ENCODE results near the gene FYB1.

The FYB1 gene

GRCh38 chr5:39193553-39194465 is 25.6 kb downstream of the FYB1 start:
- DNase-seq (ENCODE audit: low read depth), result no peak
- no peak overlapping the region for H3K4me3 ChIP-seq (ENCODE audit: low read depth, low read length)
- no peak for TF ChIP-seq CTCF (IDR thresholded peaks at IDR 0.05; ENCODE audit: insufficient read depth, low read depth, low read length, missing control alignments)

- H3K4me3 ChIP-seq (ENCODE audit: low read depth, low read length), result no peak overlapping the region
- DNase-seq (ENCODE audit: low read depth), result no peak
- no peak for TF ChIP-seq CTCF (IDR thresholded peaks at IDR 0.05; ENCODE audit: insufficient read depth, low read depth, low read length, missing control alignments)
Observed at GRCh38 chr5:39192450-39193160, 26.8 kb downstream of the FYB1 start.

GRCh38 chr5:39191216-39191615 is 28.1 kb downstream of the FYB1 start:
- no peak for TF ChIP-seq CTCF (IDR thresholded peaks at IDR 0.05; ENCODE audit: insufficient read depth, low read depth, low read length, missing control alignments)
- H3K4me3 ChIP-seq (ENCODE audit: low read depth, low read length), result no peak overlapping the region
- DNase-seq (ENCODE audit: low read depth), result no peak

GRCh38 chr5:39190311-39191102 is 28.9 kb downstream of the FYB1 start:
- DNase-seq (ENCODE audit: low read depth), result no peak
- TF ChIP-seq CTCF (IDR thresholded peaks at IDR 0.05; ENCODE audit: insufficient read depth, low read depth, low read length, missing control alignments), result no peak
- no peak overlapping the region for H3K4me3 ChIP-seq (ENCODE audit: low read depth, low read length)

- H3K4me3 ChIP-seq (ENCODE audit: low read depth, low read length), result no peak overlapping the region
- TF ChIP-seq CTCF (IDR thresholded peaks at IDR 0.05; ENCODE audit: insufficient read depth, low read depth, low read length, missing control alignments), result no peak
- no peak for DNase-seq (ENCODE audit: low read depth)
Observed at GRCh38 chr5:39189292-39189955, 29.9 kb downstream of the FYB1 start.

Data from GM12865 (cell line).